Measurements from ENCODE around the gene KCTD20.

GRCh38 chr6:36516988-36517387 lies 74.2 kb downstream of the KCTD20 start:
- TF ChIP-seq EGR1 (conservative IDR thresholded peaks at IDR 0.05) (no peak), HIVEP1 (CRISPR knock-in tag; IDR thresholded peaks at IDR 0.05) (no peak), POLR2AphosphoS5 (IDR thresholded peaks at IDR 0.05; ENCODE audit: control insufficient read depth, insufficient read depth, low read depth, low read length) (no peak), DNMT1 (IDR thresholded peaks at IDR 0.05) (no peak), ZNF124 (CRISPR knock-in tag; IDR thresholded peaks at IDR 0.05) (no peak), KAT7 (CRISPR knock-in tag; IDR thresholded peaks at IDR 0.05; ENCODE audit: borderline replicate concordance) (no peak), ZNF551 (CRISPR knock-in tag; IDR thresholded peaks at IDR 0.05) (no peak), TAF1 (IDR thresholded peaks at IDR 0.05; ENCODE audit: control insufficient read depth, extremely low read depth, insufficient read depth, low read length, severe bottlenecking) (no peak), EP300 (IDR thresholded peaks at IDR 0.05; ENCODE audit: low read length) (no peak), ZNF274 (IDR thresholded peaks at IDR 0.05; ENCODE audit: borderline replicate concordance, low read depth, low read length) (no peak), KDM1A (IDR thresholded peaks at IDR 0.05) (no peak), TARDBP (IDR thresholded peaks at IDR 0.05) (no peak)
- TF ChIP-seq, protein P1, sequence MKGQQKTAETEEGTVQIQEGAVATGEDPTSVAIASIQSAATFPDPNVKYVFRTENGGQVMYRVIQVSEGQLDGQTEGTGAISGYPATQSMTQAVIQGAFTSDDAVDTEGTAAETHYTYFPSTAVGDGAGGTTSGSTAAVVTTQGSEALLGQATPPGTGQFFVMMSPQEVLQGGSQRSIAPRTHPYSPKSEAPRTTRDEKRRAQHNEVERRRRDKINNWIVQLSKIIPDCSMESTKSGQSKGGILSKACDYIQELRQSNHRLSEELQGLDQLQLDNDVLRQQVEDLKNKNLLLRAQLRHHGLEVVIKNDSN (CRISPR knock-in tag; IDR thresholded peaks at IDR 0.05): no peak
